Coronary artery (tissue), 2 donors: ENCODE data around the gene ANO10.

Source experiments
- DNase-seq: peaks from one replicate; pipeline ENCODE4 v3.0.0-alpha.2; 2017; ENCODE audit warnings: low spot score
- H3K27ac ChIP-seq, 2 donors: fragments of 200-600 bp; sonication (generic); one replicate each; pipeline ENCODE4 v1.5.1; 2016 to 2019
- H3K4me3 ChIP-seq: fragments of 200-600 bp; sonication (generic); 2 replicates; pipeline ENCODE4 v1.5.1; 2016; ENCODE audit warnings: mild to moderate bottlenecking, moderate library complexity
- TF ChIP-seq, protein P1 (sequence below): fragments of 200-600 bp; sonication (generic); IDR thresholded peaks from one replicate; pipeline ENCODE4 v1.5.1; 2019; ENCODE audit warnings: antibody characterized with exemption

Gene ANO10

GRCh38 chr3:43345246-43345645 lies 276.6 kb downstream of the ANO10 start:
- Histone ChIP-seq H3K27ac (no peak overlapping the region), H3K4me3 (no peak overlapping the region)
- DNase-seq, result no peak
- TF ChIP-seq, protein P1, sequence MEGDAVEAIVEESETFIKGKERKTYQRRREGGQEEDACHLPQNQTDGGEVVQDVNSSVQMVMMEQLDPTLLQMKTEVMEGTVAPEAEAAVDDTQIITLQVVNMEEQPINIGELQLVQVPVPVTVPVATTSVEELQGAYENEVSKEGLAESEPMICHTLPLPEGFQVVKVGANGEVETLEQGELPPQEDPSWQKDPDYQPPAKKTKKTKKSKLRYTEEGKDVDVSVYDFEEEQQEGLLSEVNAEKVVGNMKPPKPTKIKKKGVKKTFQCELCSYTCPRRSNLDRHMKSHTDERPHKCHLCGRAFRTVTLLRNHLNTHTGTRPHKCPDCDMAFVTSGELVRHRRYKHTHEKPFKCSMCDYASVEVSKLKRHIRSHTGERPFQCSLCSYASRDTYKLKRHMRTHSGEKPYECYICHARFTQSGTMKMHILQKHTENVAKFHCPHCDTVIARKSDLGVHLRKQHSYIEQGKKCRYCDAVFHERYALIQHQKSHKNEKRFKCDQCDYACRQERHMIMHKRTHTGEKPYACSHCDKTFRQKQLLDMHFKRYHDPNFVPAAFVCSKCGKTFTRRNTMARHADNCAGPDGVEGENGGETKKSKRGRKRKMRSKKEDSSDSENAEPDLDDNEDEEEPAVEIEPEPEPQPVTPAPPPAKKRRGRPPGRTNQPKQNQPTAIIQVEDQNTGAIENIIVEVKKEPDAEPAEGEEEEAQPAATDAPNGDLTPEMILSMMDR, result no peak

- no peak overlapping the region for H3K27ac ChIP-seq
- H3K4me3 ChIP-seq, result no peak overlapping the region
- DNase-seq, result no peak
These were observed 277.3 kb downstream of the ANO10 start for GRCh38 chr3:43344520-43344919.

DNA sequence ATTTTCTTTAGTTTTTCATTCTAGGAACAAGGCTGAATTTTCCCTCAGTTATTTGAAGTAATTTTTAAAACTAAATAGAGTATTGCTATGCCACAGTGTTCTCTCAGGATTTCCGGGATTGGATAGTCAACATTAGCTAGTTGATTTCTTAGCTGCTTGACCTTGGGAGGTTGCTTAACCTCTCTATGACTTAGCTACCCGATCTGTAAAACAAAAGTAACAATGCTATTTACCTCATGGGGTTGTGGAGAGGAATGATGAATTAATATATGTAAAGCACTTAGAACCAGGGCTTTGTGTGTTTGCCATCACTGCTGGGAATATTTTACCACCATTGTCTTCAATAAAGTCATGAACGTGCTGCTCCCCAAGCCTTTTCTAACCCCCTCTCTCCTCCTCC lies 278.0 kb downstream of the ANO10 start:
- H3K4me3 ChIP-seq, result no peak overlapping the region
- H3K27ac ChIP-seq, result no peak overlapping the region
- no peak for DNase-seq
- TF ChIP-seq, protein P1, result no peak

More at GRCh38 chr3:43344520-43344919, 277.3 kb downstream of the ANO10 start:
- TF ChIP-seq, protein P1, result no peak

DNA sequence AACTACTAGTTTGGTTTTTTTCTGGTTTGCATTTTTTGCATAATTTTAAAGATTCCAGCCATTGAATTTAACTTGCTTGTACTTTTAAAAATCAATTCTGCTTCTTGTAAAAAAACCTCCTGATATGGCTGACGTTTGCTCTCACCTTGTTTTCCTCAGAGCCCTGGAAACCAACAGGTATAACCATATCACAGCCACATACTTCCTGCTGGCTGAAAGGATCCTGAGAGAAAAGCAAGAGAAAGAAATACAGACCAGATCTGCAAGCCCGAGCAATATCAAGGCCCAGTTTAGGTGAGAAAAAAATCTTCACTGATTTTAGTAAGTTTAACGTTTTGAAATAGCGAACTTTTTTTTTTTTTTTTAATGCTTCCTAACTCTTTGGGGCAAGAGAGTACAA lies 278.6 kb downstream of the ANO10 start:
- Histone ChIP-seq H3K4me3 (no peak overlapping the region), H3K27ac (no peak overlapping the region)
- no peak for DNase-seq
- TF ChIP-seq, protein P1, result no peak

DNA sequence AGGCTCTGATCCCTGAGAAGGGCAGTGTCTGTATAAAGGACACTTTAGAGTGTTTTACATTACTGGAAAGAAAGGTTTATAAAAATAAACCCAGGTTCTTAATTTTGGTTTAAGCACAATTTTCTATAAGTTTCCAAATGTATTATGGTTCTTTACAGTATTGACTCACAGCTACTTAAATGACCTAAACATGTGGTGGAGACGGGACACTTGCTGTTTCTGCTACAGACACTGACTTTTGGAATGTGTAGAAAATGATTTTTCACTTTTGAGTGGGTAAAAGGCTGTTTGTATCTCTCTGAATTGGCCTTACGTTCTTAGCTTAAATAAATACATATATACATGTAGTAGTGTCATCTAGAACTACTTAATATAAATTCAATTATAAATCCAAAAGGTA lies 280.0 kb downstream of the ANO10 start:
- DNase-seq, result no peak
- no peak overlapping the region for H3K4me3 ChIP-seq
- H3K27ac ChIP-seq, result no peak overlapping the region
- TF ChIP-seq, protein P1, result no peak

- DNase-seq, result no peak
- no peak overlapping the region for H3K27ac ChIP-seq
- no peak overlapping the region for H3K4me3 ChIP-seq
- TF ChIP-seq, protein P1, result no peak
These were observed 281.4 kb downstream of the ANO10 start for GRCh38 chr3:43340403-43340802.

DNA sequence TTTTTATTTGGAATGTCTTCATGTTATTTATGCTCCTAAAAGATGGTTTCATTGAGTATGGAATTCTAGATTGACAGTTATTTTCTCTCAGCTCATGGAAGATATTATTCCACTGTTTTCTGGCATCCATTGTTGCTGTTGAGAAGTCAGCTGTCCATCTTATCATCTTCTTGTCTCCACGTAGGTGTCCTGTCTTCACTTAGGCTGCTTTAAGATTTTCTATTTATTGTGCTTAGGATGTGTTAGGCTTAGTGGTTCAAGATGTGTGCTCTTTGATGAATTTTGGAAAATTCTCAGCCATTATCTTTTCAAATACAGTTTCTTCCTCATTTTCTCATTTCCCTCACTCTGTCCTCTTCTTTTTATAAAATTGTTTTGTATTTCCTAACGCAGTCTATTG lies 283.5 kb downstream of the ANO10 start:
- no peak overlapping the region for H3K4me3 ChIP-seq
- TF ChIP-seq, protein P1, result no peak
- no peak for DNase-seq
- H3K27ac ChIP-seq, result no peak overlapping the region
